T-helper 1 cell (primary cell): ENCODE data around the gene CNTN1.

Experiments used
- DNase-seq, 5 donors: peaks; one replicate each; pipeline ENCODE4 v3.0.0-alpha.2; 2012 to 2020

CNTN1 gene

DNA sequence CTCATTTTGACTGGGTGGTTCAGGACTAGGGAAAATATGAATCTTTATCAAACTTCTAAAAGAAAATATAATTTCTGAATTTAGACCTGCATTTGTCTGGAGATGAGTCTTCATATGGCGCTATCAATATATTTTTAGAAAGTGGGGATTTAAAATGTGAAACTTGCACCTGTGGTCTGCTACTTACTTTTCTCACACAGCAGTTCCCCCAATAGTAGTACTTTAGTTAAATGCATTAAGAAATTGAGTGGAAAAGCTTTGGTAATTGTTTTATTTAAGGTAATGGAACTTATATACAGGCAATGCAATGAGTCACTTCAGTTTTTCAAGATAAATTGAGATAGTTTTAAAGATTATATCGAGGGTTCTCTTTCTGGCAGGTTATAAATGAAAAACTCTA lies 91.9 kb downstream of the CNTN1 start:
- DNase-seq = no peak

GRCh38 chr12:40788276-40788675 lies 96.0 kb downstream of the CNTN1 start:
- no peak for DNase-seq

DNA sequence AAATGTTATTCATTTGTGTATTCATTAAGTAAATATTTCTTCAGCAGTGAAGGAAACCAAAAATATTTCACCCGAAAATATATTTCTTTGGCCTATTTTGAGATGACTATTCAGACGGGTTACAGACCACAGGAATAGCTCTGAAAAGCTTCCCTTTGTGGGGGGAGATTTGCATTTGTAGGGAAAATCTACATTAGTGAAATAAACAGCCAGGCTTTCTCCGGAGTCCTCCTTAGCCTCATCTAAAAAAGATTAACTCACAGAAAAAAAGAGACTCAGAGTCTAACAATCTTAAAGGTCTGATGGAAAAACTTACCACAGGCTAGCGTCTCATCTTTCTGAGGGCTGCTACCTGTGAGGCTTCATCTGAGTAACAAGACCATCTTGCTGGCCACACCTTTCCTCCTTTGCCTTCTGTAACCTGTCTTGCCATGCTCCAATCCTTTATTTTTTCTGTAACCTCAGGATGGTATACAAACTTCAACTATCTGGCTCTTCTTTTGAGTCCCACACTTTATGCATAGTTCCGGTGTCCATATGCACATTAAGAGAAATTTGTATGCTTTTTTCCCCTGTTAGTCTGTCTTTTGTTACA lies 100.7 kb downstream of the CNTN1 start:
- DNase-seq = no peak

- no peak for DNase-seq
Measured at GRCh38 chr12:40793471-40793870, 101.2 kb downstream of the CNTN1 start.

- DNase-seq = no peak
Measured at GRCh38 chr12:40794087-40794486, 101.8 kb downstream of the CNTN1 start.

GRCh38 chr12:40801082-40801481 lies 108.8 kb downstream of the CNTN1 start:
- DNase-seq = no peak

DNA sequence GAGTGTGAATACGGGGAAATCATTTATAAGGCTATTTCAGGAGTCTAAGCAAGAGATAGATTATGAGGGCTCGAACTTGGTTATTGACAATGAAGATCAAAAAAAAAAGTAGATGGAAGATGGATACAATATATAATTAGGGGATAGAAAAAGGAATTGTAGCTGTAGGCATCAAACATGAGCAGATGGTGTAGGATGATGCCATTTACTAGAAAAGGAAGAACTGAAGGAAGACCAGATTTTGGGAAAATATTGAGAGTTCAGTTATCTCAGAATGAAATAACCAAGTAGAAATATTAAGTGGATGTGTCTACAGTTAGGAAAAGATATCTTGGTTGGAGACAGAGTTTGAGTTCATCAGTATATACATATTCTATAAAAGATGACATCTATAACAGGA lies 109.6 kb downstream of the CNTN1 start:
- DNase-seq = no peak

GRCh38 chr12:40802656-40803055 lies 110.4 kb downstream of the CNTN1 start:
- DNase-seq = no peak

GRCh38 chr12:40819436-40820108 lies 127.3 kb downstream of the CNTN1 start:
- DNase-seq = no peak

DNA sequence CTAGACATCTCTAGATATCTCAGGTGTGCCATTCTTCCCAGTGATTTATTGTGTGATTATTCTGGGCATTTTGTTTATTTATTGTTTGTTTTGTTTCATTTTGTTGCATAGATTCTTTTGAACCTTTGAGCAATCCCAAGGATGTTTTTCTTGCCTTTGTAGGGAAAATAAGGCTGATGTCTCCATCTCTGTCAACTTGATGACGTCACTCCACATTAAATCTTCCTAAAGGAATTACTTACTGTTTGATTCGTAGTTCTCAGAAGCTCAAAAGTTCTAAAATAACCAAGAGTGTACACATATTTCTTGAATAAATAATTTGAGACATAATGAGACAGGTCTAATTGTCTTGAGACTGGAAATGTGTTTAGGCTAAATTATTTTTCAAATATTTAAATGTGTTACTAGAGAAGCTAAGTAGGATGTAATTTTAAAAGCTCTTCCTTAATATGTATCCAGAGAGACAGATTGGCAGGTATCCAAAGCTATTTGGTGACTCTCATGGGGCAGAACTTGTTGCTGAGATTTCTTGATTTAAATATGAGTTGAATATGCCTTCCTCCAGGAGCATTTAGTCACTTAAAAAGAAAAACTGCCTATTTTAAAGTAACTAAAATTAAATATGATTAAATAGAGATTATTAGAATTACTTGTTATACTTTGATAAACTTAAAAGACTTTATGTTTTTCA lies 128.7 kb downstream of the CNTN1 start:
- DNase-seq = no peak

GRCh38 chr12:40825156-40825555 lies 132.9 kb downstream of the CNTN1 start:
- no peak for DNase-seq

- no peak for DNase-seq
Measured at GRCh38 chr12:40827683-40828592, 135.7 kb downstream of the CNTN1 start.

DNA sequence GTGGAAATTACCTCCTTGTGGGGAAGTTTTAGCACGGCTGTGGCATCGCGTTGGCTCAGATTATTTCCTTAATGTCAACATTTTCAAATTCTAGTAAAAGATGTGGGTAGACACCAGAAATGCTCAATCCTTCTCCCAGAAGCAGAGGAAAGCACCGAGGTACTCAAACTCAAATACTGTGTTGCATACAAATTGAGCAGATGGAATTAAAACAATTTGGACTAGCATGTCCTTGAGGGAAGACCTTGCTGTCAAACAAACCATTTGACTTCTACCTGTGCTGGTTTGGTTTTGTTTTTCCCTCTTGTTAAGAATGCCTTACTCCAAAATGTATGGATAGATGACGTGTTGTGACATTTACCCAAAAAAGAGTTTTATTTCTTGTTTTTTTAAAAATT lies 136.4 kb downstream of the CNTN1 start:
- DNase-seq = no peak

DNA sequence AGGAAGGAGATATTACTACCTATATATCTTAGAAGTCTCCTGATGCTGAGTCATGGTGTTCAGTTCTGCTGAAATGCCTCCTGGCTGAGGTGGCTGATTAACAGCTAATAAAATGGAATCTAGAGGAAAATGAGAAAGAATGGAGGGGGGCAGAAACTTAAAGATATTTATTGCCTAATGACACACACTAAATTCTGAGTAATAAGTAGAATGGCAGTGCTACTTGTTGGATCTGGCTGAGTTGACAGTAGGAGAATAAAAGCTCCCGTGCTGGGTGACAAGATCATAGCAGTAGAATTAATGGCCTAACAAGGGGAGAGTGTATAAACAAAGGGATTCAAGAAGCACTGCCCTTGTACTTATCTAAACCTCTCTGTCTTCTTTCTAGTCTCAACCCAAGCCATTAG lies 137.5 kb downstream of the CNTN1 start:
- DNase-seq = no peak

DNA sequence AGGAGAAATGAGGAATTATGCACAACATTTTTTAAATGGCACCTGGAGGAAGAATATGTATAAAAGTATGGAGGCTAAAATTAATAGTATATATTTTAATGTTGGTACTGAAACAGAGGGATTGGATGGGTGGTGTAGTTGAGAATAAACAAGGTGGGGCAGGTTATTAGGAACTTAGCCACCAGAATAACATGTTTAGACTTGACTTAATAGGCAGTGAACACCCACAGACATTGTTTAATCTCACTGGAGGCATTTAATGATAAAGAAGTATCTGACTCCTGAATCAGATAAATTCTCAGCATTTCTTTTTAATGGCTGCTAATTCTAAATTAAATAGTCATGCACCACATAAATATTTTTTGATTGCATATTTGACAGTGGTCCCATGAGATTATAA lies 139.7 kb downstream of the CNTN1 start:
- no peak for DNase-seq

DNA sequence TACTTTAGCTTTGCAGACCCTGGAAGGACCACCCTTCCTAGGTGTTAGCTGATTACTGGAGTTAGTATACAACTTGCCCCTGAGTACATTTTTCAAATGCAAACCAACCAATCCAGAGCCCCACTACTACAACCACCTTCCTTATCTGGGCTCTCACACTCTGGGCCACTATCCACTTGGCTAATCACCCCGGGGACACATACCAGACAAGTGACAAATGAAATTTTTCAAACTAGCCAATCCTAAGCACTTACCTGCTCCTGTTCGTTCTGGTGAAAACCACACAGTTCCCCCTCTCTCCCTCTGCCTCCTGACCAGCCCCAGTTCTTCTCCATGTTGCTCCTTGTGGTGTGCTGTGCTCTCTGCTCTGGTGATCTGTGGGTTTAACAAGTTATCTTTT lies 140.4 kb downstream of the CNTN1 start:
- no peak for DNase-seq

- no peak for DNase-seq
Measured at GRCh38 chr12:40833818-40834217, 141.6 kb downstream of the CNTN1 start.

- DNase-seq = no peak
Measured at GRCh38 chr12:40834321-40834720, 142.1 kb downstream of the CNTN1 start.

DNA sequence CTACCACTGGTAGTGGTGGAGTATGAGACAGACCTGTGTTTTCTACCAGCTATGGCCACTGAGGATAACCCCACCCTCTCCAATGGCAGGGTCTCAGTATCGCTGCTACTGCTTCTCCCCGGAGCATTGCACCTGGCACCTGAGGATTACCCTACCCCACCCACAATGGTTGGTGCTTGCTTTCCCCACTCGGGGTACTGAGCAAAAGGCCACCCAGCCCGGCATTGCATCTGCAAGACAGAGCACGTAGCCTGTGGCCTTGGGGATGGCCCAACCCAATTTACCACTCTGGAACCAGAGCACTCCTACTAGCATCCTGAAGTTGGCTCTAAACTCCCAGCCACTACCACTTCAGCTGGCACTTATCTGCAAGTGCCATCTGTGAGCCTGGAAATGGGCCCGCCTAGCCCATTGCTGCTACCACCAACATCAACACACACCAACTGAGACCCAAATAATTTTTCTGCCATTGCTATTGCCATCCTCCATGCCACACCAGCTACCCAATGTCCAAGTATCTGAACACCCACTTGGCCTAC lies 145.7 kb downstream of the CNTN1 start:
- no peak for DNase-seq

DNA sequence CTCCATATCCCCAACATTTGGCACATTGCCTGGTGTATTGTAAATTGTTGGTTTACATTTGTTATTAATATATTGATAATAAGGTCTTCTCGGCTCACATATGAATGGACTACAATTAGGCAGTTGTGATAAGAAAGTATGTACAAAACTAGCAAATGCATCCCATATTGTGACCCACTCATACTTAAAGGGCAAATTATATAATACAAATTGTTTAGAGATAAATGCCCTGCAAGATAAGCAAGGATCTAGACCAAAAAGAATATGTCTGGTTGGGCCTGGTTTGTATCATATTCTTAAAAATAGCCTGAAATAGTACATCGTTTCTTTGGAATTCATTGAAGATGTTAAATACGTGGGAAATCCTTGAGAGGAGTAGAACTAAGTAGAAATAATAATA lies 151.3 kb downstream of the CNTN1 start:
- no peak for DNase-seq

DNA sequence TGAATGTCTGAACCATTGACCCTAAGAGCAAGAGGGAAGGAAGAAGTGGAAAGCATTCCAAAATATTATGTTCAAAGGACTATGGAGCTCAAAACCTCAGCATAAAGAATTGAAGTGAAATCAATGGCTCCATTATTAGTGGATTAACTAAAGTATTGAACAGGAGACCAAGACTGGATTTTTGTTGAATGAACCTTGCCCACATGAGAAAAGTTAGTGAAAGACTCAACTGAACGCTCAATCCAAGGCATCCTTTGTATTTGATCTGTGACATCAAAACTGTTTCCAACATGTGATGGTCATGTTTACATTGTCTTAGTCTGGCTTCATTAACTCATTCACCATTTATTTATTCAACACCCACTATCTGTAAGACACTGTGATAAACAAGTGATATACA lies 161.0 kb downstream of the CNTN1 start:
- DNase-seq = no peak

DNA sequence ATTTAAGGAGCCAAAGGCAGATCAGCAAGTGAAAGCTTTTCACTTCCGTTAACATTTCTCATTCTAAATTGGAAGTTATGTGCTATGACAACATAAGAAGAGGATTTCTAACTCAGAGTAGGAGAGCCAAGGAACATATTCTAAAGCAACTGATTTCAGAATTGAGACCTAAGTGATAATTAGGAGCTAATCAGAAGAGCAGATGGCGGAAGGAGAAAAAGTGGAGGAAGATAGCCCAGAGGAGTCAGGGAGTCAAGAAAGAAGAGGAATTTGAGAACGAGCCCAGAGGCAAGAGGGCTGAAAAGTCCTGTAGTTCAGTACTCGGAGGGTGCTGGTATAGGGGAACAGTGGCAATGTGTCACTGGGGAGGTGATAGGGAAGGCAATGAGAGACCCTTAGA lies 162.4 kb downstream of the CNTN1 start:
- no peak for DNase-seq

- no peak for DNase-seq
Measured at GRCh38 chr12:40864891-40865290, 172.7 kb downstream of the CNTN1 start.
